Hepatocyte (in vitro differentiated cells): ENCODE data around the gene KCNQ4. TPM values are rescaled to one million over a fixed set of nuclear protein-coding genes. Genes with fewer than 3 reads are reported as not detected.

ENCODE experiments used
- DNase-seq: peaks from one replicate; pipeline ENCODE4 v3.0.0-alpha.2; 2016; ENCODE audit warnings: low spot score
- H2AFZ ChIP-seq: fragments of 200-600 bp; sonication (generic); 2 replicates; pipeline ENCODE4 v1.6.0; 2016; ENCODE audit warnings: antibody characterized with exemption, mild to moderate bottlenecking
- H3K27ac ChIP-seq: fragments of 200-600 bp; sonication (generic); 2 replicates; pipeline ENCODE4 v1.5.1; 2016; ENCODE audit warnings: mild to moderate bottlenecking
- H3K27me3 ChIP-seq: fragments of 200-600 bp; sonication (generic); 2 replicates; pipeline ENCODE4 v1.6.1; 2016
- H3K36me3 ChIP-seq: fragments of 200-600 bp; sonication (generic); replicated peaks from 2 replicates; pipeline ENCODE4 v1.5.1; 2016; ENCODE audit warnings: low read depth; ENCODE audit not compliant: insufficient read depth
- H3K4me1 ChIP-seq: fragments of 200-600 bp; sonication (generic); 2 replicates; pipeline ENCODE4 v1.5.1; 2016; ENCODE audit warnings: mild to moderate bottlenecking, moderate library complexity; ENCODE audit not compliant: insufficient read depth
- H3K4me2 ChIP-seq: fragments of 200-600 bp; sonication (generic); 2 replicates; pipeline ENCODE4 v1.6.0; 2016
- H3K4me3 ChIP-seq: fragments of 200-600 bp; sonication (generic); 2 replicates; pipeline ENCODE4 v1.5.1; 2016; ENCODE audit warnings: mild to moderate bottlenecking
- H3K79me2 ChIP-seq: fragments of 200-600 bp; sonication (generic); 2 replicates; pipeline ENCODE4 v1.6.0; 2017; ENCODE audit warnings: mild to moderate bottlenecking
- H3K9me2 ChIP-seq: fragments of 200-600 bp; sonication (generic); replicated peaks from 2 replicates; pipeline ENCODE4 v1.6.0; 2017; ENCODE audit warnings: mild to moderate bottlenecking; ENCODE audit not compliant: insufficient read depth
- H3K9me3 ChIP-seq: fragments of 200-600 bp; sonication (generic); 2 replicates; pipeline ENCODE4 v1.5.1; 2016; ENCODE audit warnings: low read depth, mild to moderate bottlenecking
- H4K20me1 ChIP-seq: fragments of 200-600 bp; sonication (generic); 2 replicates; pipeline ENCODE4 v1.6.0; 2016; ENCODE audit warnings: mild to moderate bottlenecking; ENCODE audit not compliant: insufficient read depth, poor library complexity, severe bottlenecking
- EZH2 ChIP-seq: fragments of 200-600 bp; sonication (generic); IDR thresholded peaks from 2 replicates; pipeline ENCODE4 v1.6.1; 2016; ENCODE audit warnings: antibody characterized with exemption, mild to moderate bottlenecking, borderline replicate concordance
- EZH2phosphoT487 ChIP-seq: fragments of 200-600 bp; sonication (generic); IDR thresholded peaks from one replicate; pipeline ENCODE4 v1.6.1; 2018; ENCODE audit warnings: antibody characterized with exemption, mild to moderate bottlenecking, low read depth, moderate library complexity; ENCODE audit not compliant: unreplicated experiment, severe bottlenecking
- WGBS: methylation state at CpG from one replicate; pipeline ENCODE4 v1.1.6; 2016; ENCODE audit warnings: low lambda C conversion rate; ENCODE audit errors: missing lambda C conversion rate; 5-methylcytosine and 5-hydroxymethylcytosine counted together
- polyA plus RNA-seq: library from polyadenylated mRNA; unstranded; fragments of >200 nt; fragmentation: Nextera tagmentation; extraction: Ambion mirVana; gene quantifications from 2 replicates; pipeline ENCODE4 v1.2.1, GENCODE V29; 2016
- total RNA-seq: library from RNA; depleted of rRNA; stranded (reverse); fragments of >200 nt; gene quantifications from 2 replicates; pipeline ENCODE4 v1.2.3, GENCODE V29; 2014
- TF ChIP-seq, protein P1 (sequence below): fragments of 200-600 bp; sonication (generic); IDR thresholded peaks from 2 replicates; pipeline ENCODE4 v1.5.1; 2016; ENCODE audit warnings: antibody characterized with exemption, mild to moderate bottlenecking; ENCODE audit not compliant: poor library complexity

KCNQ4 gene
- total and polyA plus RNA-seq, 2 experiments from 2014 or later: not detected

DNA sequence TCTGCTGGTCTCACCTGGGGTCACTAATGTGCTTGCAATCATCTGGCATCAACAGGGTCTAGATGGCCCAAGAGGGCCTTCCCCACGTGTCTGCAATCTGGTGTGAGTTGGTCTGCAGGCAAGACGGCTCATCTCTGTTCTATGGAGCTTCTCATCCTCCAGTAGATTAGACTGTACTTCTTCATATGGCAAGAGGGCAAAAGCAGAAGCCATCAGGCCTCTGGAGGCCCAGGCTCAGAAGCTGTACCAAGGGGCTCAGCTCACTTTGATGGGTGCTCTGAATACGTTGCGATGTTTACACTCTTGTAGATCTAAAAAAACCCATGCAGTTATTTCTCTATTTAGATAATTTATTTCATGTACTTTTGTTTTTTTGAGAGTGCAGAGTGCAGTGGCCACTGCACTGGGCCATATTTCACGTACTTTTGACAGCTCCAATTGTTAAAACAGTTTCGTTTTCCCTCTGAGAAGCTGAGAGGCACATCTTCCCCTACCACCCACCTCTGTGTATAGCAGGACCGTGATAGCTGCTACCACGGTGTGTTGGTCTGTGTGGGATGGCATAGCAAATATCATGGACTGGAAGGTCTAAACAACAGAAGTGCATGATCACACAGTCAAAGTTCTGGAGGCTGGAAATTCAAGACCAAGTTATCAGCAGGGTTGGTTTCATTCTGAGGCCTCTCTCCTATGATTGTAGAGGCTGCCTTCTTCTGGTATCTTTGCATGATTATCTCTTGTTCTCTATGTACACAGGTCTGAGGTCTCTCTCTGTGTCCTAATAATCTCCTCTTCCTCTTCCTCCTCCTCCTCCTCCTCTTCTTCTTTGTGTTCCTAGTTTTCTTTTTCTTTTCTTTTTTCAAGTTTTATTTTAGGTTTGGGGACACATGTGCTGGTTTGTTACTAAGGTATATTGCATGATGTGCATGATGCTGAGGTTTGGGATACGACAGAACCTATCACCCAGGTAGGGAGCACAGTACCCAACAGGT is 61.6 kb downstream of the KCNQ4 start:
- 88% methylated on average over 9 of the region's 9 CpGs for WGBS
- no peaks in the 10 kb centered on the region for H3K27me3 ChIP-seq
- no peak overlapping the region for H3K27ac ChIP-seq
- H3K9me2 ChIP-seq: no peaks in the 10 kb centered on the region
- H4K20me1 ChIP-seq: no peaks in the 10 kb centered on the region
- no peak overlapping the region for H2AFZ ChIP-seq
- H3K79me2 ChIP-seq: no peaks in the 10 kb centered on the region
- DNase-seq: no peak
- H3K4me2 ChIP-seq: no peak overlapping the region
- no peaks in the 10 kb centered on the region for H3K36me3 ChIP-seq
- no peak for TF ChIP-seq EZH2phosphoT487
- no peak for TF ChIP-seq EZH2
- TF ChIP-seq, protein P1, sequence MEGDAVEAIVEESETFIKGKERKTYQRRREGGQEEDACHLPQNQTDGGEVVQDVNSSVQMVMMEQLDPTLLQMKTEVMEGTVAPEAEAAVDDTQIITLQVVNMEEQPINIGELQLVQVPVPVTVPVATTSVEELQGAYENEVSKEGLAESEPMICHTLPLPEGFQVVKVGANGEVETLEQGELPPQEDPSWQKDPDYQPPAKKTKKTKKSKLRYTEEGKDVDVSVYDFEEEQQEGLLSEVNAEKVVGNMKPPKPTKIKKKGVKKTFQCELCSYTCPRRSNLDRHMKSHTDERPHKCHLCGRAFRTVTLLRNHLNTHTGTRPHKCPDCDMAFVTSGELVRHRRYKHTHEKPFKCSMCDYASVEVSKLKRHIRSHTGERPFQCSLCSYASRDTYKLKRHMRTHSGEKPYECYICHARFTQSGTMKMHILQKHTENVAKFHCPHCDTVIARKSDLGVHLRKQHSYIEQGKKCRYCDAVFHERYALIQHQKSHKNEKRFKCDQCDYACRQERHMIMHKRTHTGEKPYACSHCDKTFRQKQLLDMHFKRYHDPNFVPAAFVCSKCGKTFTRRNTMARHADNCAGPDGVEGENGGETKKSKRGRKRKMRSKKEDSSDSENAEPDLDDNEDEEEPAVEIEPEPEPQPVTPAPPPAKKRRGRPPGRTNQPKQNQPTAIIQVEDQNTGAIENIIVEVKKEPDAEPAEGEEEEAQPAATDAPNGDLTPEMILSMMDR: no peak
- no peaks in the 10 kb centered on the region for H3K4me1 ChIP-seq
- H3K9me3 ChIP-seq: no peaks in the 10 kb centered on the region
- no peak overlapping the region for H3K4me3 ChIP-seq

DNA sequence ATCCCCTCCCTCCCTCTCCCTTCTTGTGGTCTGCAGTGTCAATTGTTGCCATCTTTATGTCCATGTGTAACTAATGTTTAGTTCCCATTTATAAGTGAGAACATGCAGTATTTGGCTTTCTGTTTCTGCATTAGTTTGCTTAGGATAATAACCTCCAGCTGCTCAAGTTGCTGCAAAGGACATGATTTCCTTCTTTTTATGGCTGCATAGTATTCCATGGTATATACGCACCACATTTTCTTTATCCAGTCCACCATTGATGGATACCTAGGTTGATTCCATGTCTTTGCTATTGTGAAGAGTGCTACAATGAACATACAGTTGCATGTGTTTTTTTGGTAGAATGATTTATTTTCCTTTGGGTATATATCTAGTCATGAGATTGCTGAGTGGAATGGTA is 62.3 kb downstream of the KCNQ4 start:
- no peak for DNase-seq
- H3K4me3 ChIP-seq: no peak overlapping the region
- H3K27ac ChIP-seq: no peak overlapping the region
- H3K36me3 ChIP-seq: no peaks in the 10 kb centered on the region
- no peaks in the 10 kb centered on the region for H4K20me1 ChIP-seq
- no peak overlapping the region for H3K4me2 ChIP-seq
- TF ChIP-seq, protein P1: no peak
- TF ChIP-seq EZH2 (no peak), EZH2phosphoT487 (no peak)
- no peaks in the 10 kb centered on the region for H3K4me1 ChIP-seq
- H3K79me2 ChIP-seq: no peaks in the 10 kb centered on the region
- no peaks in the 10 kb centered on the region for H3K9me2 ChIP-seq
- H2AFZ ChIP-seq: no peak overlapping the region
- WGBS: 100% methylated on average over 1 of the region's 1 CpG
- no peaks in the 10 kb centered on the region for H3K27me3 ChIP-seq
- H3K9me3 ChIP-seq: no peaks in the 10 kb centered on the region

DNA sequence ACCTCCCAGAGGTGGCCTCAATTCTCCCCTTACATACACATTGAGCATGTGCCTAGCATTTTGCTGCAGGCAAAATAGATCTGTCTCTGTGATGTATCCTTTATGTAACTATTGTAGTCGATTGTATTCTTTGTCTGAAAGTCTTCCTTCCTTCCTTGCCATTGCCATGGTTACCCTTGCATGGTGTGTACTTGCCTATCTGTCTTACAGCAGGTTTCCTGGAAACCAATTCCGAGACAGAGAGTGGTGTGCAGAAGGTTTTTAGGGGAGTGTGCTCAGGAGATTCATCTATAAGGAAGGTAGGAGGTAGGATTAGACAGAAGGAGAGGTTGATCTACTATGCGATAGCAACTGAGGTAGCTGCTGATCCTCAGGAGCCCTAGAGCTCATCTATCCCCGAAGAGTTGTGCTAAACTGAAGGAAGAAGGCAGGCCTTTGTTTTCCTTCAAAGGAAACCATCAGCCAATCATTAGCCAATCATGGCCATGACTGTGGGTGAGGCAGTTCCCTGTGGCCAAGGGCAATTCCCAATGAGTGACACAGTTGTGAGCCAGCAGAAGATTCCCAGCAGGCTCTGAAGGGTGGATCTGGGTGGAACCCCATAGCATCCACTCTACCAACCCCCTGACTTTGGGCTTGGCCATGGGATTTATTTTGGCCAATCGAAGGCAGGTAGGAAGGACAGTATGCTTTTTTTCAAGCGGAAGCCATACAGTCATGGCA is 63.6 kb downstream of the KCNQ4 start:
- WGBS: 71% methylated on average over 6 of the region's 6 CpGs
- Histone ChIP-seq H3K36me3 (no peaks in the 10 kb centered on the region), H3K27ac (no peak overlapping the region), H3K27me3 (no peaks in the 10 kb centered on the region), H3K9me2 (no peaks in the 10 kb centered on the region), H3K4me2 (no peak overlapping the region), H2AFZ (no peak overlapping the region), H4K20me1 (no peaks in the 10 kb centered on the region), H3K9me3 (no peaks in the 10 kb centered on the region), H3K4me3 (no peak overlapping the region), H3K79me2 (no peaks in the 10 kb centered on the region), H3K4me1 (no peaks in the 10 kb centered on the region)
- TF ChIP-seq EZH2phosphoT487 (no peak), EZH2 (no peak)
- TF ChIP-seq, protein P1: no peak
- no peak for DNase-seq
